GM18868 (cell line): Measurements from ENCODE around the gene IGSF21.

Experiments used
- ATAC-seq: cut with Tn5 transposase; IDR thresholded peaks from one replicate; pipeline ENCODE4 v1.9.1; 2021; ENCODE audit warnings: mild to moderate bottlenecking, moderate library complexity; ENCODE audit not compliant: unreplicated experiment

Gene IGSF21

DNA sequence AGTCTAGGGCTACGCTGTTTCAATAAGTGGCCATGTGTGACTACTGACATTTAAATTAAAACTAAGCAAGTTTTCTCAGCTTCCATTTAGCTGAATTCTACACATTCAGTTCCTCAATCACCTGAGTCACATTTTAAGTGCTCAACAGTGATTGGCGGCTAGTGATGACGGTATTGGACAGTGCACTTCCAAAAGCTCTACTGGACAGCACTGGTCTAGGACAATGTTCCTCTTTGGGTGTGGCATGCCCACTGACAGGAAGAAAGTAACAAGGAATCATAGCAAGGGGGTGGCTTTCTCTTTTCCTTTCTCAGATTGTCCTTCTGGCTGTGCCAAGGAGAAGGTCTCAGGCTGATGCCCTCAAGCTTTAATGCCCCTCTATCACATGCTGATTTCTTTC lies 11.7 kb downstream of the IGSF21 start:
- no peak for ATAC-seq

DNA sequence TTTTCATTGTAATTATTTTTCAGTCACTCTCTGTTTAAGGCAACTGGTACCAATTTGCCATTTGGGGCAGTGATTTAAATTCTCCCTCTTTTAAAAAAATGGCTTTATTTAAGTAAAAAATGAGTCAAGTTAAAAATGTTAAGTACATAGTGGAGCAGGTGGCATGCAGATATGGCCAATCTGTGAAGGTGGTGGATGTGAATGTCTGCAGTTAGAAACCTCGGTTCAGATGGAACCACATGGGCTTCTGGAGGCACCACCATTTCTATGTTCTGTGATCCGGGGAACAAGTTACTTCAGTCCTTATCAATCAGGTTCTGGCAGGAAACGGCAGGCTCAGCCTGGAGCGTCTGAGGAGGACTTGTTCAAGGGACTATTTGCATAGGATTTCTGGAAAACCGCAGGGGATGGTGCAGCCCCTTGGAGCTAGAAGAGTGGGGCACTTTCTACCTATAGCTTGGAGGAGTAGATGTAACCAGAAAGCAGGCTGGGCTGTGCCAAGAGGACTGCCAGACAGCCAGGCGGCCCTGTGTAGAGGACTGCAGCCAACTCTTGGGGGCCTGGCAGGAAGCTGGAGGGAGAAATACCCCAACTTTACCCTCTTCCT lies 12.3 kb downstream of the IGSF21 start:
- no peak for ATAC-seq

DNA sequence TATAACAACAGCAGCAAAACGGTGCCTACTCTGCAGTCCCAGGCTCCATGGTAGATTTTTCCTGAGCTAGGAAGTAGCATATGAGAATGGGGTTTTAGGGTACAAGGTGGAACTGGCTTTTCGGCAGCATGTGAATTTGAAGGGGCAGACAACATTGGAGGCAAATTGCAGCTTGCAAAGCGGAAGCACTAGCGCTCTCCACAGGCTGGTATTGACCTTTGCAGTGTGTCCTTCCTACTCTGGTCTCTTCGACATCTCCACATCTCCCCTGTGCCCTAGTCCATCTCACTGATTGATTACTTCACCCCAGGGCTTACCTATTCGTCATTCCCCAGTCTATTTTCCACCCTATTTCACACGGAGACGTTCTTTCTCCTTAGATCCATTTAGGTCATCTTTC lies 13.0 kb downstream of the IGSF21 start:
- ATAC-seq: no peak

DNA sequence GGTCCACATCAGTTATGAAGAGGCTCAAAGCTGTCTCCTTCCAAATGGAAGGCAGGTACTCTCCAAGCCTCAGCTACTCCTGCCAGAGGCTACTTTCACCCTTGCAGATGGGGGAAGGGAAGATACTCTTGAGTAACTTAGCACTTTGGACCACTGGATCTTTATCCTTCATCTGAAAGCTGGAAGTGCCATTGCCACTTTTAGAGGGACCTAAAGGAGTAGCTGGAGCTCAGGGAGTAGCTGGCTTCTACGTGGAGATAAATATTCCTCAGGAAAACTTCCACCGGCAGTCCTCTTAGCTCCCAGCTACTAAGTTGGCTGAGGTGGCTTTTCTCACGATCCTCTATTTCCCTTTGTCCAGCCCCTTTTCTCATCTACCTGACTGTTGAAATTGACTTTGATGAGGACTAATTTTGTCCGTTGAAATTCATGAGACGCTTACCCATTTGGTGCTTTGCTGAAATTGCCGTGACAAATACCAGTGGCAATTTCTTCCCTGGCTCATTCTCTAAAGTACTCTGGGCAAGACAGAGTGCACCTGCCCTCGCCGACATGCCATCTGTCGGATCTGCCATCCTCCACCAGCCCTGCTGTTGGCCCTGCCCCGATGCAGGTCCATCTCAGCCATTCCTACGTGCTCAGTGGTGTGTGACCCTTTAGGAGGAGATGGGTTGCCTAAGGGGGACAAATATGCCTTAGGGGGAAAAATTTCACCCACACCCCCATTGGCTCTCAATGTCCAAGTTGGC lies 13.6 kb downstream of the IGSF21 start:
- no peak for ATAC-seq

DNA sequence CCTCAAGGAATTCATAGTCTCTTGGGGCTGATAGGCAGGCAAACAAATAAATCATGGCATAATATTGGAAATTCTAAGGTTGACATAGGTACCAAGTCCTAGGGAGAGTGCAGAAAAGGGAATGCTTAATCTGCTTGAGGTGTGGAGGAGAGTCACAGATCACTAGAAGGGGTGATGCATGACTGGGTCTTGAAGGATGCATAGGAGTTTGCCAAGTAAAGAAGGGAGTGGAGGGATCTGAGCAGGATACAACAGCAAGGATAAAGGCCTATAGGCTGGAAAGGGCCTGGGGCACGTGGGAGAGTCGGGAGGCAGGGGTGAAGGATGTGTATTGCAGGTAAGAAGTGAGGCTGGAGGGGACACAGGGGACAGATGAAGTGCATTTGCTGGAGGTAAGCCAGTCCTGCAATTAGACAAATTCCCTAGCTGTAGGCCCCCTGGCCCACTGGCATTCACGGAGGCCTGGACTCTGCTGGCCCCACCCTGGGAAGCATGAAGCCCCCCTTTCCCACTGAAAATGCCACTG lies 15.9 kb downstream of the IGSF21 start:
- ATAC-seq: no peak

DNA sequence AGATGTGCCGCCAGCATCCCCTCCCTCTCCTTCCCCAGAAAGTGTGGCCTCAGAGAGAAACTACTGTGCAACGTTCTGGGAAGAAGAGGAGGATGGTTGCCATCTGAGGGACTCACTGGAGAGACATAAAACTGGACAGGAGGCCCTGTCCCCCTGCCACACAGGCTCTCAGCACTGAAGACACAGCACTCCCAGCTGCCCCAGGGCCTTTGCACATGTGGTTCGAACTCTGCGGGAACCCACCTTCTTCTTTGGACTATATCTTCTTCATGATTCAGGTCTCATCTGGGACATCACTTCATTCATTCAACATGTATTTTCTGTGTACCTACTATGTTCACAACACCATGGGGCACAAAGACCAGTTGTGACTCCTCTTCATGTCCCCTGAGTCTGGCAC lies 17.4 kb downstream of the IGSF21 start:
- no peak for ATAC-seq

DNA sequence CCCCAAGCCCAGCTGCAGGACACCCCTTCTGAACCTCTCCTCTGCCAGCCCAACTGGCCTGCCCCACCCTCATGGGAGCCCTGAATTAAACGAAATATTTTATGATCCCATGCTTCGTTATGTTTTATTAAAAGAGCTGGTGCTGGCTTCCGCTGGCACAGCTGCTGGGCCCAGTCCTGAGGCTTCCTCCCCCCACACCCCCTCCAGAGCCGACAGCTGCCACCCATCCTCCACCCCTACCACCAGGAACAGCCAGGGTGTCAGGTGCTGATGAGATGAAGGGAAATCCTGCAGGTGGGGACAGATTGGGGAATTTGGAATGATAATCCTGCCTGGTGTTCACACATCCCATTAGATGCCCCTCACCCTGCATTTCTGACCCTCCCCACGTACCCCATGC lies 19.0 kb downstream of the IGSF21 start:
- ATAC-seq: no peak

DNA sequence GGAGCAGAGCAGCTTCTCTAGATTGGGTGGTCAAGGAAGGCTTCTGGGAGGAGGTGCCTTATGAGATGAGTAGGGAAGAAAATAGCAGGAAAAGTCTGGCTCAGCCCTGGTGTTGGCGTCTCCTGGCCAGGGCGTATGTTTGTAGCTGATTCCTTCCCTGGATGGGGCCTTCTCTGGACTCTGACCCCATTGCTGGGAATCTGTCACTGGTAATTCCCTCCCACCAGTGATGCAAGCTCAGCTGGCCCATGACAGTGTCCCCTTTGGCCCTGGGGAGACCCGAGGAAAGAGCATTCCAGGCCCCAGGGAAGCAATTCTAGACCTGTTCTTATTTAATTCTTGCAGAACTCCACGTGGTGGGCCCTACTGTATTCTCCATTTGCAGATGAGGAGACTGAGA lies 20.7 kb downstream of the IGSF21 start:
- no peak for ATAC-seq

DNA sequence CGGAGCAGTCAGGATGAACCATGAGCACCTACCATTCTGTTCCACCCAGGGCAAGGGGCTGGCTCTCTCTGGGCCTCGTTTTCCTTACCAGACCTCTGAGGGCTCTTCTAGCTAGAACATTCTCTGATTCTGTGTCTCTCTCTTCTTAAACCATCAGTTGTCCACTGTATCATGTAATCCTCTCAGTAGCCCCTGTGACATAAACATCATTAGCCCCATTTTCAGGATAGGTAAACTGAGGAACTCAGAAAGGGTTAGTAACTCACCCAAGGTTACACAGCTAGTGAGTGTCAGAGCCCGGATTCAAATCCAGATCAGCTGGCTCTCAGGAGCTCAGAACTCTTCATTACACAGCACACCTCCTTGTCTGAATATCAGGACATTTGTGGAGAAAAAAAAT lies 22.8 kb downstream of the IGSF21 start:
- ATAC-seq: no peak

DNA sequence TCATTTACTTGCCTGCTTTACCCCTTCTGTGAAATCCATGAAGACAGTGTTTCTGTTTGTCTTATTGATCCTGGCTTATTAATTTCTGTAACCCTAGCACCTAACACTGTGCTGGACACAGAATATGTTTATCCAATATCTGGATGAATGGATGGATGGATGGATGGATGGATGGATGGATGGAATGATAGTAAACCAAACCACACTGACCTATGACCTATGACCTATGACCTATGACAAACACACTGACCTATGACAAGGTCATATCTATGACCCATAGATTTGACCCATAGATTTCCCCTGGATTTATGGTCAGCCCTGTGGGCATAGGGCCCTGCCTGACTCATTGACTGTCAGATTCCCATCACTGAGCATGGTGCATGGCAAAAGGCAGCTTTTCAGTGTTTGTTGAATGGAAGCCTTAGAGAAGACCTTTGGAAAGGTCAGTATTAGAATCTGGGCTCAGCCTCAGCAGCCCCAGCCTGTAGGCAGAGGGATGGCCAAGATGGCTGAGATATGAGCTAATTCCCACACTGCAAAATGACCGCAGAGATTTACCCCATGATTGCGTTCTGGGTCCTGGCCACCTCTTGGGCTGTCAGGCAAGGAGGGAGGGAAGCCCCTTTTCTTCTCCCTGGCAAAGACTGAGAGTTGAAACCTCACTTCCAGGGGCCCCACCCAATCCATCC lies 24.6 kb downstream of the IGSF21 start:
- no peak for ATAC-seq

DNA sequence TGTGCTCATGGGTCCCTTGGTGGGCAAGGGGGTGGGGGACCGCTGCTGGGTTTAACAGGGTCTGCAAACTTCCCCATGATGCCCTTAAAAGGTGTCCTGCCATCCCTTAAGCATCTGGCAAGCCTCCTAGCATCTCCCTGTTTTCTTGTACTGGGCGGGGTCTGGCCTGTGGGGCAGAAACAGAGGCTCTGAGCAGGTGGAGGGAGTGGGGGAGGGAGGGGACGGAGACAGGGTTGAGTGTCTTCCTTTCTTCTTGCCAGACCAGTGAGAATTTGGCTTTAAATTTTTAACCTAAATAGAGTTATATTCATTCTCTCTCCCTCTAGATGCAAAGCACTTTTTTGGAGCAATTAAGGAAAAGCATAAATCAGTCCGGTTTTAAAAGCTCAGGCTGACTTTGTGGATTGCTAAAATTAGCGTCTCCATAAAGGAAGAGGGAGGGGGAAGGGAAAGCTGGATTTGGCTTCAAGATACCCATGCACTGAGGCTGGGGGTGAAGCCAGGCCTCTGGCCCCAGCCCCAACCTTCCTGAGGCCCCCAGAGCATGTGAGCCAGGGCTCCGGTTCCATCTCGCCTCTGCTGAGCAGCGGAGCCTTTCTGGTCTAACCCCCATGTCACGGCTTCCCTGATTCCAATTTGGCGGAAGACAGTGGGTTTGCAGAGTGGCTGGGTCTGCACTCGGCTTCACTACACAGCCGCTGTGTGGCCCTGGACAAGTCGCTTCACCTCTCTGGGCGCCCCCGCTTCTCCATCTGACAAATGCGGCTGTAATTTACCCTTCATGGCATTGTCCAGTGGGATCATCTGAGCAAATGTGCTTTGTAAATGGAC lies 25.3 kb downstream of the IGSF21 start:
- no peak for ATAC-seq

DNA sequence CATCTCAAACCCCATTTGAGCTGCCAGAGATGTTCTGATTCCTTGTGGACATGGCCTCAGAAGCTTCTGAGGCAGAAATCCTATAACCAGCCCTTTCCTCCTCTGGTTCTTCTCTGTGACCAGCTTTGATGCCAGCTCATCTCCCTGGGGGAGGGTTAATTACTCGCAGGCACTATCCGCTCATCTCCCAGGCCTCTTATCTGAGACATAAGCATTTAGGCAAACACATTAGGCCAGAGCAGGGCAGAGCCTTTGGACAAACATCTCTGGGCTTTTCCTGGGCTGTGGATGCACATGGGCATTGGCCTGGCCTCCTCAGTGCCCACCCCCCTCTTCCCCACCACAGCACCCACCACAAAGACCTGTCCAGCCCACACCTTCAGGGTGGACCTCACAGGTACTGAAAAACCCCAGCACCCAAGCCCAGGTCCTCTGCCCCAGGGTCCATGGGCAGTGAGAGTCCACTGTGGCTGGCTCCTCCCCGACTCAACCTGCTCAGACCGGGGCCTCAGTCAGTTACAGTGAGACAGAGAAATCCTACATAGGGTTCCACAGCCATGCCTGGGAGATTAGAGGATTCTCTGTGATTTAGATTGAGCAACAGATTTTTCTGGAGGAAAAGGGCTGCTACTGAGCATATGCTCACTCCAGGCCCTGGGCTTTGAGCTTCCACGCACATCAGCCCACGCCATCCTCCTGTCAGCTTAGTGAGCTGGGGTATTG lies 26.9 kb downstream of the IGSF21 start:
- ATAC-seq: no peak

DNA sequence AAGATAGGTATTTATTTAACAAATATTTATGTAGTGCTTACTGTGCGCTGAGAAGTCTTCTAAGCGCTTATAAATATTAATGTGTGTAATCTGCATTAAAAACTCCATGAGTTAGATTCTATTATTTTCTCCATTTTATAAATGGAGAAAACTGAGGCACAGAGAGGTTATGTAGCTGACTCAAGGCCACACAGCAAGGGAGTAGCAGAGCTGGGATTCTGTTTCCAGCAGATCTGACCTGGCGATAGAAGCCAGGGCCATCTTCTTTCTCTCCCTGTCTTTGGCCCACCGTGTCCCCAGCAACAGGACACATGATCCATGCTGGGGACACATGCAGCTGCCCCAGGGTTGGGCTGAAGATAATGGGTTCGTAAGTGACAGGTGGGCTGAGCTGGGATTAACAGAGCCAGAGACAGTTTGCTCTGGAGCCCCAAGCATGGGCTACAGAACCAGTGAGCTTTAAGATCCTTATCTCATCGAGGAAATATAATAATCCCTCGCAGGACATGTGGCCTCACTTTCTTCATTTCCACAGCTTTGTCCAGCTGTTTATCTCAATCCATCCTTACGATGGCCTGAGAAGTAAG lies 30.3 kb downstream of the IGSF21 start:
- no peak for ATAC-seq

DNA sequence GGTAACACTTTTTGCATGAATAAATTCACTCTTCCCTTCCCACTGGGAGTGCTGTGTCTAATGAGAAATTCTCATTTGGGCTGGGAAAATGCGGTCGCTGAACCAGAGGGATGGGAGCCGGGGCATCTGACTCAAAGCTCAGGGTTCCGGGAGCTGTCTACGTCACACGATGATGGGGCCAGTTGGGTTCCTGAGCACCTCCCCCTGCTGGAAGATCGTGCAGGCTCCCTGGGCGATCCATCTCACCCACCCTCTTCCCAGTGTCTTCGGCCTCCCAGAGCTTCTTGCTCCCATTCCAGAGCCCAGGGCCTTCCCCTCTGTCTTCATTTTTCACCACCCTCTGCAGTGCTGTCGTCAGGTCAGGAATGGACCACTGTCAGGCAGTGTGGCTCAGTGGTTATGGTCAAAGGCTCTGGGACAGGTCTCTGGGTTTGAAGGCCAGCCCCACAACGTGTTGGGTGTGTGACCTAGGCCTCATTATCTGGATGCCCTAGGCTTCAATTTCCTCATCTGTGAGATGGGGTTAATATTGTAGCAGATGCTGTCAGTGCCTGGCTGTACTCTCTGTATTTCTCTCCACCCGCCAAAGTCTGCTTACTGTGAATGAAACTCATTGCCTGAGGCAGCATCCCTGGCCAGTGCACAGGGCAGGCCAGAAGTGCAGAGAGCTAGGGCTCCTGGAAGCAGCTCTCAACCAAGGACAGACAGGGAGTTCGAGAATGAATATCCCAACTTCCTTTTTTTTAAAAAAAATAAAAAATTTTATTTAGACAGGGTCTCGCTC lies 31.8 kb downstream of the IGSF21 start:
- no peak for ATAC-seq

DNA sequence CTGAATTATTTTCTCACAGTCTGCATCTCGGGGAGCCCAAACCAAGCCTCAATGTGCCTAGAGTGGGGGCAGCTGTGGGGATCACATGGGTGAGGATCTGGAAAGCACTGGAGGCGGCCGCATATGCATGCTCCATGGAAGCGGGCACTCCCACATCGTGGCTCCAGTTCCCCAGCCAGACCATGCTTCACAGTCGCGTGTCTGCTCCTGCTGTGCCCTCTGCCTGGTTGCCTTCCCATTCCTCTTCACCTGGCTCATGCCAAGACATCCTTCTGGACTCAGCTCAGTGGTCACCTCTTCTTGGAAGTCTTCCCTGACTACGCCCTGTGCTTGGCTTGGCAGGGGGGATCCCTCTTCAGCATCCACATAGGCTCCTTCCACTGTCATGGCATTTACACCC lies 32.8 kb downstream of the IGSF21 start:
- ATAC-seq: no peak

DNA sequence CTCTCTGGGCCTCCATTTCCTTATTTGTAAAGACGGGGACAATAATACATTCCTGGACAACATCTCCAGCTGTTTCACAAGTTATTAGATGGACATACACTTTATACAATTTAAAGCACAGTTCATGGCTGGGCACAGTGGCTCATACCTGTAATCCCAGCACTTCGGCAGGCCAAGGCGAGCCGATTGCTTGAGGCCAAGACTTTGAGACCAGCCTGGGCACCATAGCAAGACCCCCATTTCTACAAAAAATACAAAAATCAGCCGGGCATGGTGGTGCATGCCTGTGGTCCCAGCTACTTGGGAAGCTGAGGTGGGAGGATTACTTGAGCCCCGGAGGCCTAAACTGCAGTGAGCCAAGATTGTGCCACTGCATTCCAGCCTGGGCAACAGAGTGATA lies 34.1 kb downstream of the IGSF21 start:
- no peak for ATAC-seq

DNA sequence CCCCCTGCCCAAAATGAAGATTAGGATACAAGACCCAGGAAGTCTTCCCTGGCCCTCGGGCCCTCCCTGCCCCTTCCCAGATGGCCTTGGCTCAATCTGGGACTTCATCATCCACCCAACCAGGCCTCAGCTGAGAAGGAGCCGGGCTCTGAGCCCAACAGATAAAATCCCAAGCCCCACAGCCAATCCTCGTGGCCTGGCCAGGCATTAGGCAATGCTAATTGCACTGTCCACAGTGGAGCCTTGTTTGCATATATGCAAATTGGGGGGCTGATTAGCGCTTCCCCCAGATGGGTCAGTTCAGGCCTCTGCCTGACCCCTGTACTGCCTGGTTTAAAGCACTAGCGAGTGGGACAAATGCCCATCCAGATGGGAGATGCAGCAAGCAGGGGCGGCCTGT lies 34.9 kb downstream of the IGSF21 start:
- ATAC-seq: no peak

DNA sequence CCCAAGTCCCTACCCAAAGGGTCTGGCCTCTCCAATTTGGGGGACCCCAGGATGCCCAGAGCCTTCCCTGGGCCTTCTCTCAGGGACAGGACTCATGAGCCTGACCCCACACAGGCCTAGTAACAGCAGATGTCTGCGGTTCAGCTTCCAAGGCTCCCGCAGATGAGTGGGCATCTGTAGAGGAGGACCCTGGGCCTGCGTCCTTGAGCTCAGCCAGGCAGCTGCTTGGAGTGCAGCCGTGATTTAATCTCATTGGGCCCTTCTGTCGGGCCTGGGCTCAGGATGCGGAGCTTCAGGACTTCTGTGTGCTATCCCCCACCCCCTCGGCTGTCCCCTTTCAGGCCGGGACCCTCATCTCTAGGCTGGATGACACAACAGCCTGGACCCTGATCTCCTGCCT lies 35.4 kb downstream of the IGSF21 start:
- ATAC-seq: no peak

DNA sequence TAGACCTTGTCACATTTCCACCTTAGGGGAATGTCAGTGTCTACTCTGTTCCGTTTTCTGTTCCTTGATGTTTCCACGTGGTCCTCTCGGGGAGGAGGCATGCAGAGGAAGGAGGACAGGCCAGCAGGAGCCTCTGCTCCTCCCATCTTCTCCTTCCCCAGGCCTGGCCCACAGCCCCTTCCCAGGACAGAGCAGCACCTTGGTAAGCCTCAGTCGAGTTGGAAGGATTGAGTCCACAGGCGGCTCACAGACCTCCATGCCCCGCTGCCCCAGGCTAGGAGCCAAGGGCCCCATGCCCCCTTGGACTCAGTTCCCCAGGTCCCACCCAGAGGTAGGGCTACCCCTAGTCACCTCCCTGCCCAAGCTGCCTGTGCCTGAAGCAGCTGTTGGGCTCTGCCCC lies 36.5 kb downstream of the IGSF21 start:
- ATAC-seq: no peak
